CD4-positive, alpha-beta T cell treated with Interleukin-12 subunit alpha and Interleukin-12 subunit beta, for 1 hour (primary cell): ENCODE measurements around the gene DAB1.

Experiments used
- DNase-seq: peaks from one replicate; pipeline ENCODE4 v3.0.0-alpha.2; 2020

DAB1 gene

DNA sequence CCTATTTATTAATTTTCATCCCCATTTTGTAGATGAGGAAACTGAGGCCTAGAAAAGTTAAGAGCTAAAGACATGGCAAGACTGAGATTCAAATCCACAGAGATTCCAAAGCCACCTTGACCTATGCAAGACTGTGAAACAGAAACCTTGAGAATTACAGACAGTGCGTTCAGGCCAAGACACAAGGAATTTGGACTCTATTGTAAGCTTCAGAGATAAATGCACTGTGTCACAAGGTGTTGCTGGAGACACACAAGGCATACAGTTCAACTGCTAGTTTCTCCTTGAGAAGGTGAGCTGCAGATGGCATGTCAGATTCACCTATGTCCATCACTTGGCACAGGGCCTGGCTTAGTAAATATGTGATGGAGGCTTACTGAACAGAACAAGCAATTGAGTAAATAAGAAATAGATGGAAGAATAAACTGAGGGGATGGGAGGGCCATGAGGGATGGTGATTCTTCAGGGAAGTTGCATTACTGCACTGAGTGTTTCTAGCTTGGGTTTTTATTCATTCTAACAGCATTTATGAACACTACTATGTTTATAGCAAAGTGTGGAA lies 215.0 kb downstream of the DAB1 start:
- DNase-seq: no peak

DNA sequence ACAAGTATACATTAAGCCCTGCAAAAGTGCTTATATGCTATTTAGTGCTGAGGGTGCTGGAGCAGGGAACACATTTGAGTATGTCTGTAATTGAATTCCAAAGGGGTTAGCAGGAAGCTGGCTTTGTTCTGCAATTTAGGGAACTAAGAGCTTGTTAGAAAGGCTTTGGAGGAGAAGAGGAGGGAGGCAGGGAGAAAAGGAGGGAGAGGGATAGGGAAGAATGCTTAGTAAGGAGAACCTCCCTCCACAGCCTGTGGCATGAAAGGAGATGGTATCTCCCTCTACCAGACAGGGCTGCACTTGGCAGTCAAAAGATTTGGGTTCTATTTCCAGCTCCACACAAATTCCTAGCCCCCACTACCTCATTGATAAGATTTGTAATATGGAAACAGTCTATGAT lies 217.8 kb downstream of the DAB1 start:
- no peak for DNase-seq

DNA sequence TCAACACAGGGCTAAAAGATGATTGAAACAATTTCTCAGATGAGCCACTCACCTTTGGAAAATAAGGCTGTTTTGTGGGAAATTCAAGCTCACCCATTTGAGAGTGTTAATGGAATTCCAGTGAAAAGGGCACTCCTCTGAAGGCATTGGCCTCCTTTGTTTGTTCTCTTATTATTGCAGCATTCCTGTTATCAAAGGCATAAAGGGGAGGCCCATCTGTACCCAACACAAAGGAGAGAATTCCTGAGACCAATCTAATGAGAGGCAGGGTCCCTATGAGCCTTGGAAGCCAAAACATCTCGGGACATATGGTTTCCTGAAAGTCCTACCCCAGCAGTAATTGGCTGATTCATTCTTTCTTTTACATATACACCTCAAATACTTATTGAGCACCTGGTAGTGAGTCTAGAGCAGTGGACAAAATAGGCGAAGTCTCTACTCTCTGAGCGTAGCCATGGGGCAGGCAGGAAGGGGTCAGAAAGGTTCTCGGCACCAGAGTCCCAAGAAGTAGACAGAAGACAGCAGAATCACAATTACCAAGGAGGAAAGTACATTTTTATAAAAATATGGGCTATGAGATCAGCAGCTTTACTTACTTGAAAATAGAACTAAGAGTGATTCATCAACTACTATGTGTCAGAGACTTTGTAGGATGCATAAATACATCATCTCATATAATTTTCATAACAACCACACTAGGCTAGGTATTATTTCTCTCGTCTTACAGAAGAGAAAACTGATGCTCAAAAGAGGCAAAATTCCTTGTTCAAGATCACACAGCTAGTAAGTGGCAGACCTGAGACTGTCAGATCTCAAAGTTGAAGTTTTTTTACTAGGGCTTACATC lies 218.7 kb downstream of the DAB1 start:
- no peak for DNase-seq

DNA sequence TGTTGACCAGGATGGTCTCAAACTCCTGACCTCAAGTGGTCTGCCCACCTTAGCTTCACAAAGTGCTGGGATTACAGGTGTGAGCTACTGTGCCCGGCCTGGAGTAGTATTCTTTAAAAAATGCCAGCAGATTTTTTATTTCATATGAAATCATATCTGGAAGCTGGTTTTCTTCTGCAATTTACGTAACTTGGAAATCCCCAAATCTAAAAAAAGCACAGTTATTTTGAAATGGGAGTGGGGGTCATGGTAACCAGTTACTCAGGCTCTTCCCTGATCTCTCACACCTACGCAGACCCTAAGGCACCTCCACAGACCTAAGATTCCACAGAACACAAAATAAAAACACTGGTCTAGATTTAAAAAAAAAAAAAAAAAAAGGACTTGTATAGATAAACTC lies 219.8 kb downstream of the DAB1 start:
- DNase-seq: no peak

DNA sequence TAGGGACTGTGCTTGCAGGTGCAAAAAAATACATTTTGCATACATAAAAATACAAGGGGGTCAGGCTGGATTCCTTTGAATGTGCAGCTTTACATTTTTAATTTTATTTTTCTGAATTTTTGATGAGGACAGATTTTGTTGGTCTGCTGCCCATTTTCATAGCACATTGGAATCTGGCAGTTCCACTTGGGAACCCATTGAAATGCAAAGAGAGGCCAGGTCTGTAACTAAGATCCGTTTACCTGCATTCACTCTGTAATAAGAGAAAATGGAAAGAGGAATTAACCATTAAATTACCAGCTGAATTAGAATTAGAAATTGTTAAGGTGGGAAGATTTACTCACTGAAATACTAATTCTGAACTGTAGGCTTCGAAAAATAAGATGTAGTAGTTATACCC lies 221.6 kb downstream of the DAB1 start:
- no peak for DNase-seq

DNA sequence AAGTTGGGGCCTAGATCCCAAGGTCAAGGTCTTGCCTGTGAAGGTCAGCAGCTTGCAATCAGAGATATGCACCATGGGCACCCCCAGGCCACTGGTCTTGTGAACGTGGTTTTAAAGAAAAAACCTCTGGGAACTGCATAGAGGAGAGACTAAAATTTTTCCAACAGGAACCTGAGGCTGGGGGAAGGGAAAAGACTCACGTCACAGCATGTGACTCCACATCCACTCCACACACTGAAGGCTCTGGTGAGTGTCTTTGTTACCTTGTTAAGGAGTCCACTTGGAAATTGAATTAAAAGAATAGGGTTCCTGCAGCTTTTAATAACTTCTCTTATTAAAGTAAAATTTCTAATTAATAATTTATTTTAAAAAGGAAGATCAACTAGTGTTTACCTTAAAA lies 224.9 kb downstream of the DAB1 start:
- DNase-seq: no peak

DNA sequence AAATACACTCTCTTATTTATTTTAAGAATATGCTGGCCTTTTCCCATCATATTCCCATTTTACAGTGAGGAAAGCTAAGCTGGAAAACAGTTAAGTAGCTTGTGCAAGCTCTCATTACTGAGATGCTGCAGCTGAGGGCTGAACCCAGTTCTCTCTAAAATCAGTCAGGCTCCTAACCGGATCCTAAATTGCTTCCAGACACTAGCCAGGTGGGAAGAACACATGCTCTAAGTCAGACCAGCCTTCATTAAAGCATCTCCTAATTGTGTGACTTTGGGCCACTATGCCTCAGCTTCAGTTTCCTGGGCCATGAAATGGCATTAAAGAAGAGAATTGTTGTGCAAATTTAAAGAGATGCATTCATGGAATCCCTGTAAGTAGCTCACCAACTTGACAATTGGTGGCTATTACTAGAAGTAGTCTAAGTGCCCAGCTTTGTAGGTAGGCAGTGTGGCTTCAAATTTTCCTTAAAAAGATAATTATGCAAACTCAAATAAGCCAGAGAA lies 228.4 kb downstream of the DAB1 start:
- no peak for DNase-seq

DNA sequence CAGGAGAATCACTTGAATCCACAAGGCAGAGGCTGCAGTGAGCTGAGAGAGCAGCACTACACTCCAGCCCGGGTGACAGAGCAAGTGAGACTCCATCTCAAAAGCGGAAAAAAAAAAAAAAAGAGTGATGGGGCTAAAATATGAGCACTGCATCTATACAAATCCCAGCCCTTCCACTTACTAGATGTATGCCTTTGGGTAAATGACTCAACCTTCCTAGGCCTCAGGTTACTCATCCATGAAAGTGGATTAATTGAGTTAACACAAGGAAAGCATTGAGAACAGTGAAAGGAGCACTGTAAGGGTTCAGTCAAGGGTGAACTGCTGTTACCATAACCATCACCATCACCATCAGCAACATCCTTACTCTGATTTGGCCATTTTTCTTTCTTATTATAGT lies 231.6 kb downstream of the DAB1 start:
- no peak for DNase-seq

DNA sequence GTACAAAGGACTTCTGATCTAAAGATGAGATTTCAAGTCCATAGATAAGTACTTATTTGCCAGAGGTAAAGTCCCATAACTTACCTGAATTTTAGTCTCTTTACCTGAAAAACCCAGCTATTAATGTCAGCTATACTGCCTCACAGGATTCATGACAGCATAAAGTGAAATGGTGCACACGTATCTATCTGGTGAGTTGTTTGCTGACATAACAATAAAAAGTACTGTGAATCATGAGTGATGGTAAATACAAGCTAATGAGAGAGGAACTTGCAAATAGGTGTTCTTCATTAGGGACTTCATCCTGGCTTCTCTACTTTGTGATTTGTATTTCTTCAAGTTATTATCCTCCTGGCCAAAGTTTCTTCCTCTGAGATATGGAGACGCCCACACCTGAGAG lies 233.0 kb downstream of the DAB1 start:
- DNase-seq: no peak

DNA sequence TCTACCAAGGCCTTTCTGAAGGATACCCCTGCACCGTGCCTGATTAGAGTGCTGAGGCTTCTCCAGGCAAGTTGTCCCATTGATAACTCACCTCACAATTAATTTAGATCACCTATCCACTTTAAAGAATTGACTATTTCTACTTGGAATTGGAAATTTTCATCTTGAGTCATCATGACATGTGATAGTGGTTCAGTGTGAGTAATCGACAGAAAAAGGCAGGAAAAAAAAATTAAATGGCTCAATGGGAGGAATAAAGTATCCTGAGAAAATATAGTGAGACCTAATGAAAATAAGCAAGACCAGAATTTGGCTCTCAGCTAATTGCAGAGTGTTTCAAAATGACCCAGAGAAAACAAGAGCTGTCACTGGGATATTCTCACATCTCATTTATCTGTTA lies 235.7 kb downstream of the DAB1 start:
- no peak for DNase-seq

DNA sequence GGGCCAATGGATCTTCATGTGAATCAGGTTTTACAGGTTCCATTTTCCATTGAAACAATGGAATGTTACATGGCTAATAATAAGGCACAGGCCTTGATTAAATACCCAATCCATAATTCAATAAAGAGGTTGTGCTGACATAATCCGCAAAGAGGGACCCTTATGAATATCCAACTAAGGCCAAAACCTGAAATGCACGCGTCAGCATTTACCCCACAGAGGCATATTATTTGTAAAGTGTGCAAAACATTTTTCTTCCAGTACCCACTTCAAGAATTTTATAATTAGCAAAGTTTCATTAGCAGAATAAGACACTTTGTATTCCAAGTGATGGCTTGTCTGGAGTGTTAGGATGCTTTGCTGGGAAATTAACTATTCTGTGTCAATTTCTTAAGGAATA lies 237.4 kb downstream of the DAB1 start:
- DNase-seq: no peak

DNA sequence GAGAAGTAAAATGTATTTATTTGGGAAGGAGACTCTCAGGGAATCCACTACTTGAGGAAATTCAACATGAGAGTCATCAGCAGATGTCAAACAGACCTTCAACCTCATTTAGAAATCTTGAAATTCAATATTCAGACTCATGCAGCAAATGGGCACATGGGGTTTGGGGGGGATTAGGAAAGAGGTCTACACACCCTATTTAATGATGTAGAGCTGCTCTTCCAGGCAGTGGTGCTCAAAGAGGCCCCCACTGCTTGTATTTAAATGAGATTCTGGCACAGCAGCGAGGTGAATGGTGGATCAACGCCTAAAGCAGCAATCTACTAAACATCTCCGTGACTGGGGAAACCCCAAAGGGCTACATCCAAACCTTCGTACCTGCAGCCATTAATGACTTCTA lies 244.9 kb downstream of the DAB1 start:
- DNase-seq: no peak

DNA sequence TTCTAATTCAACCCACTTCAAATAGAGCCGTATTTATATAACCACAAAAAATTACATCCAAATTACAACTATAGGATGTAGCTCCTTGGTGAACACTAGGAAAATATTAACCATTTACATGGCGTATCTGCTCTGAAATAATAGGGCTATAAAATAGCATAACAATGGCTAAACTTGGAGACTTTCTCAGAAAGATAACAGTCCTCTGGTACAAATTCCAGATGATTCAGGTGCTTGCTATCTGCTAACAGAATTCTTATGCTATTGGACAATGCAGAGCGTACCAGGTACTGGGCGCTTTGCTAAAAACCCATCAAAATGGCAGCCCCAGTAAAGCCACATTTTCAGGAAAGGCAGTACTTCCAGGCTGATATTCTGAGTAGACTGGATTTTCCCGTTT lies 248.4 kb downstream of the DAB1 start:
- no peak for DNase-seq

DNA sequence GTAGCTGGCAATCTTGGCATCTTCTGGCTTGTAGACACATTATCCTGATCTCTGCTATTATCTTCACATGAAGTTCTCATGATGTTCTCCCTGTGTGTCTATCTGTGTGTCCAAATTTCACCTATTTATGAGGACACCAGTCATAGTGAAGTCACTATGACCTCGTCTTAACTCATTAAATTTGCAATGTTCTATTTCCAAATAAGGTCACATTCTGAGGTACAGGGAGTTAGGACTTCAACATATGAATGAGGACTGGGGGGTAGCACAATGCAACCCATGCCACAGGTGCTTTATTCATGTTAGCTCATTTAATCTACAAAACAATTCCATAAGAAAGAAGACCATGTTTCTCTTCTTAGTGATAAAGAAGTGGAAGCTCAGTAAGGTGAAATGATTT lies 251.8 kb downstream of the DAB1 start:
- DNase-seq: no peak

DNA sequence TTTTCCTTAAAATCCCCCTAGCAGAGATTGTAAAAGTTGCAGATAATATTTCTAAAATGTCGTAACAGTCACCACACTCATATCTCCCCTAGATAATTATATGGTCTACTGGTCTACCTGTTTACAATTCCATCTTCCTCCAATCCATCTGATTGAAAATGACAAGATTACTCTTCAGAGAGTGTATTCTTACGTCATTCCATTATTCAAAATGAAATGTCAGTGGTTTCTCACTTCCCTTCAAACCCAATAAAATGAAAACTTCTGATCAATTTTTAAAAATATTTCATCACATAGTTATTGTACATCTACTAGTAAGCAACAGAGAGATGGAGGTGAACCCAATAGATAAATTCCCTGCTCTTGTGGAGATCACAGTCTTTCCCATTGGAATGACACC lies 255.9 kb downstream of the DAB1 start:
- DNase-seq: no peak

DNA sequence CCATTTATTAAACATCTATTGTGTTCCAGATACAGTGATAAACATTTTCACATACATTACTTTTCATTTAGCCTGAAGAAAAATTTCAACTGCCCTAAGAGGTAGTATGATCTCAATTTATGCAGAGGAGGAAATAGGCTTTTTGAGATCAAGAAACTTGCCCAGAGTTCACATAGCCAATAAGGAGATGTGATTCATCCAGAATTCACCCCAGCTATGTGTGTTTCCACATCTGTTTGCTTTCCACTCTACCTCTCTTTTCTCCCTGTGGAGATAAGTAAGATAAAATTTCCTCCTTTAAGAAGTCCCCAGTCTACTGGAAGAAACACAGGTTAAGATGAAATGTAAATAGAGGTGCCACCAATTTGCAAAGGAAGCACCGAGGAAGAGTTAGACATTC lies 258.3 kb downstream of the DAB1 start:
- no peak for DNase-seq

DNA sequence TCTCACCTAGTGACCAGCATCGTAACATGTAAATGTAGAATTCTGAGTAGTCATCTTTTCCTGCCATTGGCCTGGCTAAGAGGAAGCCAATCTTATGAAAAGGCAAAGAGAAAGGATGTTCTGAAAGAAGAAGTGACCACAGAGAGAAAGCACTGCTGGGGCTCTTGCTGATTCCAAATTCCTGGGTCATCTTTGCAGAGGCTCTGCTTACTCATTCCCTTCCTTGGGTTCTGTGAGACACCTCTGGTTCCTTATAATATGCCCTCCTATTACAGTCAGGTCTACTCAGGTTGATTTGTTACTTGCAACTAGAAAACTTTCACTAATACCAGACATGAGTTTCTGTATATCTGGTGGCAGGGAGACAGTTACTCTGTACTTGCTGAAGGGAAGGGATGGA lies 259.3 kb downstream of the DAB1 start:
- DNase-seq: no peak

DNA sequence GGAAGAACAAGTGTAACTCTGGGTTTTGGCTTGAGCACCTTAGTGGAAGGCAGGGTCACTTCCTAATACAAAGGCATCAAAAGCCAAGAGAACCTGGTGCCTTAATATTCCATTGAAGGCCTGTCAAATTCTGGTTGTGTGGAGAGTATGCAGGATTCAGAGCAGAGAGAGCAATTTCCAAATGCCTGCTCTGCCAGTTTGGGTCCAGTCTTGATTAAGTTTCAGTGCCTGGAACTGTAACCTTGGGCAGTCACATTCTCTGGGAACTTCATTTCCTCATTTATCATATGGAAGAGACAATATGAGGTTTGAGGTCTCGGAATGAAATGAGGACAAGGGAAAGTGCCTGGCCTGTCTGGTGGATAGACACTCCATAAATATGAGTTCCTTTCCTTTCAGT lies 260.1 kb downstream of the DAB1 start:
- no peak for DNase-seq

DNA sequence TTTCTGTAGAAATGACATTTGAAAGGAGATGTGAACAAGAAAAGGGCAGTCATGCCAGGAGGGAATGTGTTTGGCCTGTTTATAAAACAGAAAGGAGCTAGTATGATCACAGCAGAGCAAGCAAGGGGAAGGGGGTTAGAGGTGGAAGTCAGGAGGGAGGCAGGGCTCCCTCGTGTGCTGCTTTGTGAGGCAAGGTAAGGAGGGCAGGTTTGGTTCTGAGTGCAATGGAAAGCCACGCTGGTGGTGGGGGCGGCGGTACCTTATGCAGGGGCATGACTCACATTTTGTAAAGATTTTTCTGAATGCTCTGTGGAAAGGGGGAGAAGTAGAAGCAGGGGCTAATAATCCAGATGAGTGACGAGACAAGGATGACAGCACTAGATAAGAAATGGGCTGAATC lies 260.5 kb downstream of the DAB1 start:
- DNase-seq: no peak

DNA sequence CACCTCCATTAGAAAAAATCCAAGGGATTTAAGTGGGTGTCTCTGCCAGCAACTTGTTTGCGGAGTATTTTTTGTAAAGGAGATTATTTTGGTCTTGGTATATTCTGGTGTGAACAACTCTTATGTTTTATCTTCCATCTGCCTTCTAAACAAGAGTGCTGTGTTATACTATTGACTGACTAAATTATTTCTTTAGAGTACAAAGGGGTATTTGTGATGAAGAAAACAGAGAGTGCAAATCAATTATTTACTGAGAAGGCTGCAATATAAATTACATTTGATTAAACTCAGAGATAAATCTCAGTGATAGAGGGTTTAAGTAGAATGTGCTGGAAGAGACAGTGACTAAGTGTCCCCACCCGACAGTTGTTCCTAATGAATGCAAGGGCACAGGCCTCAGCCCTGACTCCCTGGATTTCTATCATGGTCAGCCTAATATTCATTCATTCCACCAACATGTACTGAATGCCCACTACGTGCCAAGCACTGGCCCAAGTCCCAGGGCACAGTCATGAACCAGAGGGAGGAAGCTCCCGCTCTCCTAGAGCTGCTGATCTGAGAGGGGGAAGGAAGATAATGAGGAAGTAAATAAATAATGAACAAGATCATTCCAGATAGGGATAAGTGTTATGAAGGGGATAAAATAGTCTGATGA lies 261.1 kb downstream of the DAB1 start:
- DNase-seq: no peak

DNA sequence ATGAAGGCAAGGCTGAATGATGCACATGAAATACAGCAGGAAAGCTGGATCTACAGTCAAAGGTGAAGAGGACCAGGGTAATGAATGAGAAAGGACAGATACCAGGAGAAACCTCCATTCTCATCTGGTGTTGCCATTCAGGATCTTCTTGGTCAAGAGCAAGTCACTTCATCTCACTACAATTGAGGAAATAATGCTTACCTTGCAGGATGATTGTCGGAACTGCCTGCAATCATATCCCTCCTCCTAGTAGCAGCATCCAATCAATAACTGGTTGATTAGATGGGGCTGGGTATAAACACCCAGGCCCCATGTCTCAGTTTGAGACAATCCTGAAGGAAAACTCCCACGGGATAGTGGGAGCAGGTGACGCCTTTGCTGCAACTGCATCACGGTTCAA lies 263.3 kb downstream of the DAB1 start:
- no peak for DNase-seq

DNA sequence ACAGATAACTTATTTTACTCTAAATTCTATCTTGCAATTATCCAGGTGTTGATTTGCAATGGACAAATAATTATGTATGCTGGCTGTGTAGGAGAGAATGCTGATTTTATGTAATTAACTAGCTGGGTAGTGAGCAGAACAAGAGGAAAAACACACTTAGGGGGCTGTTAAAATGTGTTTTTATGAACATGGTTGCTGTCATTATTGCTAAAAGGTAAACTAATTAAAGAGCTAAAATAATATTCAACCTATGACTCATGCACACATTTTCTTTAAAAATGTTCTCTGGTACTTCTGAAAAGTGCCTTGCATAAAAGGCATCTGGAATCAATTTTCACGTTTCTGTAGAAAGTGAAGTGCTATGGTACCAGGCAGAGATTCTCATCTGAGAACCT lies 265.3 kb downstream of the DAB1 start:
- no peak for DNase-seq

DNA sequence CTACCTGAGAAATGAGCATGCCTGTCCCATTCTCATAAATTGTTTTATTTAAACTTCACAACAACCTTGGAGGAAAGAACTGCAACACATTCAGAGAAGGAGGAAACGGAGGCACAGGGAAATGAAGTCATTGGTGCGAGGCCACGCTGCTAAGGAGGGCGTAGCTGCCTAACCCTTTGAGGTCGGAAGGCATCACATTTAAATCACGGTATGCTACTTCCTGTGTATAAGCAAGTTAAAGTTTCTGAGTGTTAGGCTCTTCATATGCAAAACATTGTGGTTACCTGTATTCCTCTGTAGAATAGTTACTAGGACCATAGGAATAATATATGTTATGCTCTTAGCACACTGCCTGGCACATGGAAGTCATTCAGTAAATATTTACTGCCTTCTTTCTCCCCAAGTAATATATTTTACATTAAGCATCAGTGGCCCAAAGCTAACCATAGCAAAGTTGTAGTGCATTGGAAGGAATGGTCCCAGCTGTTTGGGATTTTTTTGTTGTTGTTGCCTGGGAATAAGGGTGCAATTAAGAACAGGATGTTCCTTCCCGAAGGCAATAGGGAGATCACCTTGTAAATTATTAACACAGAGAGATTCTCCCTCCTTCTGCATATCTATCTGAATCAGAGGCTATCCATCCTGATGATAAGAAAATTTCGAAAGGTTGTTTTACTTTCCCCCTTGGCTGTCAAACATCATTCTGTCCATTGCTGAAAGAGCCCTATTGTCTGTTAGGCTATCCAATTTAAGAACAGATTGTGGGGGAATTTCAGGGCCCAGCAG lies 265.8 kb downstream of the DAB1 start:
- DNase-seq: no peak

DNA sequence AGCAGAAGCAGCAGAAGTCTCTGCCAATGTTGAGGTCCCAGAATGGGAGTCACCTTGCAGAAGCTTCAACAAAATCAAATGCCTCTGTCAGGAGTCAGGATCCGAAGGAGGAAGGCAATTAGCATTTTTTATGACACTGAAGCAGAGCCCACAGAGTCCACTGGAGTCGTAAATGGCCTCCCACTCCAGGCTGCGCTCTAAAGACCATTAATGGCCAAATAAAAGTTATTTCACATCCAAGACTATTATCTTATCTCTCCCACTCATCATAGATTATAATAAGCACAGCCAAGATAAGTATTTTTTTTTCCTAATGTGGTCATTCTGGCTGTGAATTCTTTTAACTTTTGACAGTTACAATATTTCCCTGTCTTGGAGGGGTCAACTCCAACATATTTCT lies 267.0 kb downstream of the DAB1 start:
- no peak for DNase-seq
